IMR-90 (cell line): ENCODE results near the gene RAB42. TPM values are rescaled to one million over a fixed set of nuclear protein-coding genes. Genes with fewer than 3 reads are reported as not detected.

Experiments
- ATAC-seq: fragments of 200-7000 bp; cut with Tn5 transposase; 2 replicates; pipeline ENCODE4 v1.9.1; 2020; ENCODE audit warnings: low read depth, mild to moderate bottlenecking, moderate library complexity
- BruUV-seq: library from RNA; stranded (reverse); fragments of 400-500 nt; replicated peaks from 2 replicates; lab custom pipeline; 2021; lab: Mats Ljungman, UMichigan
- CTCF ChIA-PET: fragments of 300-600 bp; formaldehyde crosslinking; extraction: SDS; loops from one replicate; lab custom pipeline; 2021; ENCODE audit warnings: antibody characterized with exemption; lab: Yijun Ruan, JAX
- POLR2A ChIA-PET: fragments of 300-600 bp; sonication (Branson Sonifier 250); formaldehyde crosslinking; loops from one replicate; lab custom pipeline; 2022; ENCODE audit warnings: antibody characterized with exemption; ENCODE audit not compliant: unreplicated experiment; lab: Charles Lee
- DNase-seq: peaks from one replicate; pipeline ENCODE4 v3.0.0; 2013
- H2AFZ ChIP-seq: replicated peaks from 2 replicates; pipeline ENCODE3; 2013; ENCODE audit warnings: low read length, mild to moderate bottlenecking; ENCODE audit not compliant: poor library complexity
- H2AK5ac ChIP-seq: 2 replicates; pipeline ENCODE4 v1.6.1; 2013; ENCODE audit warnings: low read depth, low read length, inconsistent platforms
- H2AK9ac ChIP-seq: replicated peaks from 2 replicates; pipeline ENCODE3; 2013; ENCODE audit warnings: mild to moderate bottlenecking, low read depth, low read length, moderate library complexity; ENCODE audit not compliant: poor library complexity
- H2BK120ac ChIP-seq: 2 replicates; pipeline ENCODE4 v1.6.1; 2013; ENCODE audit warnings: low read depth, low read length, inconsistent platforms
- H2BK15ac ChIP-seq: 3 replicates; pipeline ENCODE4 v1.6.1; 2013; ENCODE audit warnings: low read depth, low read length, inconsistent platforms
- H2BK20ac ChIP-seq: 2 replicates; pipeline ENCODE4 v1.6.1; 2013; ENCODE audit warnings: low read depth, mild to moderate bottlenecking, inconsistent platforms, low read length, moderate library complexity
- H2BK5ac ChIP-seq: 2 replicates; pipeline ENCODE4 v1.6.1; 2013; ENCODE audit warnings: mild to moderate bottlenecking, low read depth, low read length, inconsistent platforms; ENCODE audit not compliant: poor library complexity, severe bottlenecking
- H3K14ac ChIP-seq: replicated peaks from 2 replicates; pipeline ENCODE4 v1.6.1; 2013; ENCODE audit warnings: low read depth, low read length, inconsistent platforms
- H3K18ac ChIP-seq: 2 replicates; pipeline ENCODE4 v1.6.1; 2013; ENCODE audit warnings: low read depth, low read length, control low read depth
- H3K23ac ChIP-seq: 2 replicates; pipeline ENCODE4 v1.6.1; 2013; ENCODE audit warnings: low read depth, low read length, inconsistent platforms
- H3K27ac ChIP-seq: 2 replicates; pipeline ENCODE4 v1.5.1; 2013; ENCODE audit warnings: mild to moderate bottlenecking, control low read depth, low read length; ENCODE audit not compliant: insufficient read depth
- H3K27me3 ChIP-seq: 2 replicates; pipeline ENCODE4 v1.6.1; 2013; ENCODE audit warnings: low read length; ENCODE audit not compliant: control insufficient read depth, insufficient read depth
- H3K36me3 ChIP-seq: 2 replicates; pipeline ENCODE4 v1.6.1; 2013; ENCODE audit warnings: low read length, mixed read lengths; ENCODE audit not compliant: control insufficient read depth, insufficient read depth
- H3K4ac ChIP-seq: 2 replicates; pipeline ENCODE4 v1.6.1; 2013; ENCODE audit warnings: low read depth, low read length, inconsistent platforms
- H3K4me1 ChIP-seq: 2 replicates; pipeline ENCODE4 v1.6.1; 2013; ENCODE audit warnings: low read length, mixed read lengths; ENCODE audit not compliant: control insufficient read depth, insufficient read depth
- H3K4me2 ChIP-seq: 2 replicates; pipeline ENCODE4 v1.6.1; 2013; ENCODE audit warnings: low read depth, mild to moderate bottlenecking, control low read depth, low read length, moderate library complexity
- H3K4me3 ChIP-seq: 2 replicates; pipeline ENCODE4 v1.5.1; 2013; ENCODE audit warnings: low read depth, mild to moderate bottlenecking, control low read depth, low read length, moderate library complexity; ENCODE audit not compliant: insufficient read depth
- H3K56ac ChIP-seq: 2 replicates; pipeline ENCODE4 v1.6.1; 2013; ENCODE audit warnings: low read length, inconsistent platforms; ENCODE audit not compliant: insufficient read depth; ENCODE audit errors: extremely low read depth
- H3K79me1 ChIP-seq, 2 experiments: 2 replicates each; pipeline ENCODE4 v1.6.1; 2013; ENCODE audit warnings: low read length in 2 of 2, inconsistent platforms in 1 of 2, low read depth in 1 of 2
- H3K9ac ChIP-seq: 2 replicates; pipeline ENCODE4 v1.6.1; 2013; ENCODE audit warnings: low read depth, low read length, control low read depth
- H3K9me1 ChIP-seq: 2 replicates; pipeline ENCODE4 v1.6.1; 2013; ENCODE audit warnings: low read length, inconsistent platforms; ENCODE audit not compliant: insufficient read depth
- H3K9me3 ChIP-seq: 2 replicates; pipeline ENCODE4 v1.6.1; 2013; ENCODE audit warnings: low read length; ENCODE audit not compliant: control insufficient read depth, insufficient read depth
- H4K20me1 ChIP-seq: 2 replicates; pipeline ENCODE4 v1.6.1; 2013; ENCODE audit warnings: low read length, inconsistent platforms; ENCODE audit not compliant: insufficient read depth
- H4K5ac ChIP-seq: 2 replicates; pipeline ENCODE4 v1.6.1; 2013; ENCODE audit warnings: mild to moderate bottlenecking, low read depth, low read length, control low read depth
- H4K8ac ChIP-seq, 2 experiments: 2 replicates each; pipeline ENCODE4 v1.6.1; 2013; ENCODE audit warnings: low read depth in 2 of 2, low read length in 2 of 2, control low read depth in 1 of 2, inconsistent platforms in 1 of 2
- H4K91ac ChIP-seq: 2 replicates; pipeline ENCODE4 v1.6.1; 2013; ENCODE audit warnings: low read depth, low read length, inconsistent platforms; ENCODE audit not compliant: insufficient read depth
- BHLHE40 ChIP-seq: fragments of 150-350 bp; IDR thresholded peaks from 2 replicates; pipeline ENCODE4 v1.6.1; 2016; ENCODE audit warnings: mild to moderate bottlenecking, low read depth, low read length
- CEBPB ChIP-seq: IDR thresholded peaks from 2 replicates; pipeline ENCODE4 v1.6.1; 2012; ENCODE audit warnings: low read depth, low read length, improper control_type of control experiment
- CHD1 ChIP-seq: IDR thresholded peaks from 2 replicates; pipeline ENCODE4 v1.6.1; 2012; ENCODE audit warnings: low read depth, low read length, improper control_type of control experiment
- CTCF ChIP-seq: conservative IDR thresholded peaks from 2 replicates; pipeline ENCODE4 v1.5.1; 2012; ENCODE audit warnings: mild to moderate bottlenecking, low read depth, low read length, improper control_type of control experiment
- ELK1 ChIP-seq: fragments of 150-350 bp; IDR thresholded peaks from 2 replicates; pipeline ENCODE4 v1.6.1; 2016; ENCODE audit warnings: low read depth, mild to moderate bottlenecking, low read length, moderate library complexity, borderline replicate concordance
- FOS ChIP-seq: fragments of 150-350 bp; IDR thresholded peaks from 2 replicates; pipeline ENCODE4 v1.6.1; 2016; ENCODE audit warnings: low read depth, low read length
- MAFK ChIP-seq: IDR thresholded peaks from 2 replicates; pipeline ENCODE4 v1.6.1; 2012; ENCODE audit warnings: low read depth, low read length, improper control_type of control experiment
- MAZ ChIP-seq: IDR thresholded peaks from 2 replicates; pipeline ENCODE4 v1.6.1; 2012; ENCODE audit warnings: low read depth, mild to moderate bottlenecking, low read length, improper control_type of control experiment, moderate library complexity, borderline replicate concordance
- MXI1 ChIP-seq: IDR thresholded peaks from 2 replicates; pipeline ENCODE4 v1.6.1; 2012; ENCODE audit warnings: low read depth, mild to moderate bottlenecking, low read length, moderate library complexity, borderline replicate concordance
- NFE2L2 ChIP-seq: fragments of 150-350 bp; IDR thresholded peaks from 2 replicates; pipeline ENCODE4 v1.6.1; 2016; ENCODE audit warnings: low read depth, mild to moderate bottlenecking, low read length
- POLR2A ChIP-seq: IDR thresholded peaks from 2 replicates; pipeline ENCODE4 v1.6.1; 2012; ENCODE audit warnings: mild to moderate bottlenecking, low read depth, low read length
- RAD21 ChIP-seq: IDR thresholded peaks from 2 replicates; pipeline ENCODE4 v1.6.1; 2012; ENCODE audit warnings: low read length, improper control_type of control experiment
- RCOR1 ChIP-seq: IDR thresholded peaks from 2 replicates; pipeline ENCODE4 v1.6.1; 2012; ENCODE audit warnings: mild to moderate bottlenecking, low read length, improper control_type of control experiment; ENCODE audit not compliant: insufficient replicate concordance
- RFX5 ChIP-seq: IDR thresholded peaks from 2 replicates; pipeline ENCODE4 v1.8.0; 2012; ENCODE audit warnings: low read depth, mild to moderate bottlenecking, low read length, moderate library complexity
- SMC3 ChIP-seq: fragments of 150-350 bp; IDR thresholded peaks from 2 replicates; pipeline ENCODE4 v1.6.1; 2016; ENCODE audit warnings: low read depth, mild to moderate bottlenecking, antibody characterized with exemption, low read length, moderate library complexity
- USF2 ChIP-seq: fragments of 150-350 bp; IDR thresholded peaks from 2 replicates; pipeline ENCODE4 v1.6.1; 2017; ENCODE audit warnings: mild to moderate bottlenecking, antibody characterized with exemption, low read length, low read depth
- WGBS, 2 experiments: methylation state at CpG; one replicate each; pipeline versions ENCODE4 v1.1.5 to v1.1.7; 2013; ENCODE audit warnings: missing lambda C conversion rate in 2 of 2; ENCODE audit not compliant: insufficient read length in 1 of 2; ENCODE audit errors: extremely low coverage in 2 of 2; 5-methylcytosine and 5-hydroxymethylcytosine counted together
- dilution Hi-C: fragments of 300-500 bp; cut with HindIII; formaldehyde crosslinking; loops from one replicate; pipeline ENCODE4 v1.14.3; 2018; ENCODE audit warnings: low sequenced_read_pairs; ENCODE audit not compliant: unreplicated experiment
- in situ Hi-C: fragments of 300-500 bp; cut with MboI; formaldehyde crosslinking; loops from 3 replicates; pipeline ENCODE4 v1.14.3; 2019; ENCODE audit warnings: low sequenced_read_pairs, inconsistent platforms, mixed read lengths
- intact Hi-C: fragments of 100-400 bp; cut with micrococcal nuclease; formaldehyde crosslinking; loops from 2 replicates; pipeline ENCODE4 v1.10.0; 2022
- polyA plus RNA-seq, 3 experiments: library from polyadenylated mRNA; depleted of rRNA; stranded (reverse); fragments of >200 nt; gene quantifications; 2 replicates each; pipeline ENCODE4 v1.2.3, GENCODE V29; 2012; ENCODE audit warnings: low replicate concordance in 1 of 3
- total RNA-seq: library from RNA; depleted of rRNA; stranded (reverse); fragments of >200 nt; gene quantifications from 2 replicates; pipeline ENCODE4 v1.2.3, GENCODE V29; 2012

RAB42 gene
- total and polyA plus RNA-seq, 2 of the 4 experiments (the other 2 are of a cell fraction), result 0.77 to 0.90 TPM

GRCh38 chr1:28565726-28566125 is 26.3 kb upstream of the RAB42 start:
- Histone ChIP-seq H3K14ac (no peak overlapping the region), H4K91ac (no peak overlapping the region), H4K8ac (no peak overlapping the region), H2BK15ac (no peak overlapping the region), H3K4me3 (no peak overlapping the region), H2AK9ac (no peak overlapping the region), H3K9me3 (no peaks in the 10 kb centered on the region), H3K4me1 (no peaks in the 10 kb centered on the region), H2BK120ac (no peak overlapping the region), H2AFZ (no peak overlapping the region), H3K23ac (no peak overlapping the region), H3K27me3 (no peaks in the 10 kb centered on the region), H3K56ac (no peak overlapping the region), H3K18ac (no peak overlapping the region), H3K36me3 (peaks cover 48% of the 10 kb centered on the region), H2BK20ac (no peak overlapping the region), H3K4ac (no peak overlapping the region), H4K5ac (no peak overlapping the region), H3K4me2 (no peak overlapping the region), H3K9ac (no peak overlapping the region), H3K9me1 (no peaks in the 10 kb centered on the region), H2AK5ac (no peak overlapping the region), H3K27ac (no peak overlapping the region), H3K79me1 (peaks cover 0 to 6% of the 10 kb centered on the region in 2 experiments; a peak in 2 of 4 replicates), H2BK5ac (no peak overlapping the region), H4K20me1 (no peaks in the 10 kb centered on the region)
- TF ChIP-seq MXI1 (no peak), NFE2L2 (no peak), ELK1 (no peak), MAZ (no peak), POLR2A (no peak), CTCF (no peak), MAFK (no peak), SMC3 (no peak), RFX5 (no peak), RAD21 (no peak), USF2 (no peak), CEBPB (no peak), BHLHE40 (no peak), FOS (no peak), CHD1 (no peak), RCOR1 (no peak)
- in situ Hi-C loops (no loop called here), dilution Hi-C loops (no loop called here), intact Hi-C loops (no loop called here)
- no TSS peak for BruUV-seq
- ChIA-PET POLR2A (no interaction called here), CTCF (no interaction called here)
- ATAC-seq (no peak), DNase-seq (no peak)
- no CpG with 5 or more reads among the region's 6 CpGs for WGBS, 2 experiments
